ENCODE data around the gene TRRAP.

GRCh38 chr7:99014113-99014985 lies 136.0 kb downstream of the TRRAP start:
- TF ChIP-seq KLF9 (tag by site-specific recombination; IDR thresholded peaks at IDR 0.05; ENCODE audit: low read depth) (no peak), ZNF660 (tag by site-specific recombination; IDR thresholded peaks at IDR 0.05) (no peak), CTCF (tag by site-specific recombination; IDR thresholded peaks at IDR 0.05) (no peak), ZNF585B (tag by site-specific recombination; IDR thresholded peaks at IDR 0.05) (no peak), ZNF658 (tag by site-specific recombination; IDR thresholded peaks at IDR 0.05) (no peak), ZNF398 (tag by site-specific recombination; IDR thresholded peaks at IDR 0.05) (no peak)

All from HEK293 (cell line).